Stimulated activated CD4-positive, alpha-beta T cell treated with anti-CD3 and anti-CD28 coated beads, Interleukin-1b, Interleukin-23, amount 100 ng/mL, for 1 hour (primary cell): ENCODE measurements around the gene UPK1A.
A peak's percentile ranks its signal among the peaks of the same experiment; 100 is the strongest.
"Not testable (repeated sequence)": the region's sequence is repeated elsewhere in the genome, so short reads cannot be mapped to it uniquely, and the experiment has no call there.

Experiments
- DNase-seq, 2 donors: peaks; one replicate each; pipeline ENCODE4 v3.0.0-alpha.2; 2020; ENCODE audit warnings: low read depth in 2 of 2

UPK1A gene

DNA sequence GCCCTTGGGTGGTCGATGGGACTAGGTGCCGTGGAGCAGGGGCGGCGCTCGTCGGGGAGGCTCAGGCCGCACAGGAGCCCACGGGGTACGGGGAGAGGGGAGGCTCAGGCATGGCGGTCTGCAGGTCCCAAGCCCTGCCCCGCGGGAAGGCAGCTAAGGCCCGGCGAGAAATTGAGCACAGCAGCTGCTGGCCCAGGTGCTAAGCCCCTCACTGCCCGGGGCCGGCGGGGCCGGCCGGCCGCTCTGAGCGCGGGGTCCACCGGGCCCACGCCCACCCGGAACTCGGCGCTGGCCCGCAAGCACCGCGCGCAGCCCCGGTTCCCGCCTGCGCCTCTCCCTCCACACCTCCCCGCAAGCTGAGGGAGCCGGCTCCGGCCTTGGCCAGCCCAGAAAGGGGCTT lies 24.8 kb downstream of the UPK1A start:
- not testable (repeated sequence) for DNase-seq

DNA sequence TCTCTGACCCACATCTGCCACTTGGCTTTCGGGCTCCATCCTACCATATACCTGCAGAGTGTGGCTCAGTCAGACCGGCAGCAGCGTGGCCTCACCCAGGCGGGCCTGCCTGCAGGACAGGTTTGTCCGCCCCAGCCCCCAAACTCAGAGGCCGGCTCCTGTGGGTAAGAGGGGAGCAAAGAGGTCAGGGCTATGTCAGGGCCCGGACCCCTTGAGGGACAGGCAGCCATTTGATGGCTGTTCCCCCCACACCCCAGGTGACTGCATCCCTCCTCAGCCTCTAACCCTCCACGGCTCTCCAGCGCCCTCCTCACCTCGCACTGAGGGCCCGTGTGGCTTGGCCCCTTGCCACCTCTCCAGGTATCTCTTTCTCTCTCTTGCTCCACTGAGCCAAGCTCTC lies 25.7 kb downstream of the UPK1A start:
- DNase-seq = no peak

DNA sequence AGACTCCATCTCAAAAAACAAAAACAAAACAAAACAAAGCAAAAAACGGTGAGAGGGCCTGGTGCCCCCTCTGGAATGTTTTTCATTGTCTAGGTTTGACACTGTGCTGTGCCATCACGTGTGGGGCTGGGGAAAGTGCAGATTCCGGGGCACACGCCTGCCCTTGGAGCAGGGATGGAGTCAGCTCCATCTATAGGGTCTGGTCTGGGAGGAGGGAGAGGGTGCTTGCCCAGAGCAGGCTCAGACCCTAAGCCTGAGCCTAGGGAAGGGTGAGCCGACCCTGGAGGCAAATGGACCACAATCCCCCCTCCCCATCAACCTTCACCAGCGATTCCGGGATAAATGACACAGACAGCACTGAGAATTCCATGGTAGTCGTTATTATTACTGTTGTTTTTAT lies 27.1 kb downstream of the UPK1A start:
- no peak for DNase-seq

DNA sequence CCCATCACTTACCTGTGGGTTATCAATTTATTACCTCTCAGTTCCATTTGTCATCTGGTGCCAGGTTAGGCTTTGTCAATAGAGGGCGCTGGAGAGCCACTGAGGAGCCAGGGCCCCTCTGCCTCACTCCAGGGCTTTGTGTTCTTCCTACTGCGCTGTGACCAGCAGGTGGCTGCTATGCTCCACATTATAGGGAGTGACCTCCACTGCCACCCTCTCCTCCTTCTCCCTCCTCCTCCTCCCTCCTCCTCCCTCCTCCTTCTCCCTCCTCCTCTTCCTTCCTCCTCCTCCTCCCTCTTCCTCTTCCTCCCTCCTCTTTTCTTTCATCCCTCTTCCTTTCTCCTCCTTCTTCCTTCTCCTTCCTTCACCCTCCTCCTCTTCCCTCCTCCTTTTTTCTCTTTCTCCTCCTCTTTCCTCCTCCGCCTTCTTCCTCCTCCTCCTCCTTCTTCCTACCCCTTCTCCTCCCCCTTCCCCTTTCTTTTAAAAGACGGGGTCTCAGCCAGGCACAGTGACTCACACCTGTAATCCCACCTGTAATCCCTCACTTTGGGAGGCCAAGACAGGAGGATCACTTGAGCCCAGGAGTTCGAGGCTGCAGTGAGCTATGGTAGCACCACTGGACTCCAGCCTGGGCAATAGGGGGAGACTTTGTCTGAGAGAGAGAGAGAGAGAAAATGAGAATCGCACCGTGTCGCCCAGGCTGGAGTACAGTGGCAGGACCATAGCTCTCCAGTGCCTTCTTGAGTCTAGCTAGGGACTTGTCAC lies 27.7 kb downstream of the UPK1A start:
- DNase-seq = peak; percentile 82 to 89

DNA sequence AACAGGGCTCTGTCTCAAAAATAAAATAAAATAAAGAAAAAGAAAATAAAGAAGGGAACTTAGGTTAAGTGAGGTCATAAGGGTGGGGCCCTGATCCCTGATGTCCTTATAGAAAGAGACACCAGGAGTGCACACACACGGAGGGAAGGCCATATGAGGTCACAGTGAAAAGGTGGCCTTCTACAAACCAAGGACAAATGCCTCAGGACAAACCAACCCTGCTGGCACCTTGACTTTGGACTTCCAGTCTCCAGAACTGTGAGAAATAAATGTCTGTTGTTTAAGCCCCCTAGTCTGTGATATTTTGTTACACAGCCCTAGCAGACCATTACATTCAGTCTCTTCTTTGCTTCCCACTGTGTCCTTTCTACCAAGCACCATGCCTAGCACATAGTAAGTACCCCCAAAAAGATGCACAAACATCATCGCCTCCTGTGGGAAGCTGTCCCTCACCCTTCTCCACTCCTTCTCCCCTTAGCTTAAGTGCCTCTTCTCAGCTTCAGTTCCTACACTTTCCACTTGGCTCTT lies 29.6 kb downstream of the UPK1A start:
- no peak for DNase-seq

DNA sequence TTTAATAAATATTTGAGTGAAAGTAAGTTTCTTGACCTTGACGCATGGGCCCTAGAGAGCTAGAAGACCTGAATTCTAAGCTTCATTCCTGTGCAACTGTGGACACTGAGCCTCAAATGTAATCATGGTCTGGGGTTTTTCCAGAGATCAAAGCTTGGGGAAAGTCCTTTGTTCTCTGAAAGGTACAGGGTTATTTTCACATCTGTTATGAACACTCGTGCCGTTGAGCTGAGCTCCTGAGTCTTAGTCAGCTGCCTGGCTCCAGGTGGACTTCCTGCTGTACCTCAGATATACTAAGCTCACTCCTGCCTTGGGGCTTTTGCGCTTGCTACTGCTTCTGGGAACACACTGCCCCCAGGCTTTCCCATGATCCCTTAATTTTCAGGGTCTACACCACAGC lies 30.5 kb downstream of the UPK1A start:
- no peak for DNase-seq

DNA sequence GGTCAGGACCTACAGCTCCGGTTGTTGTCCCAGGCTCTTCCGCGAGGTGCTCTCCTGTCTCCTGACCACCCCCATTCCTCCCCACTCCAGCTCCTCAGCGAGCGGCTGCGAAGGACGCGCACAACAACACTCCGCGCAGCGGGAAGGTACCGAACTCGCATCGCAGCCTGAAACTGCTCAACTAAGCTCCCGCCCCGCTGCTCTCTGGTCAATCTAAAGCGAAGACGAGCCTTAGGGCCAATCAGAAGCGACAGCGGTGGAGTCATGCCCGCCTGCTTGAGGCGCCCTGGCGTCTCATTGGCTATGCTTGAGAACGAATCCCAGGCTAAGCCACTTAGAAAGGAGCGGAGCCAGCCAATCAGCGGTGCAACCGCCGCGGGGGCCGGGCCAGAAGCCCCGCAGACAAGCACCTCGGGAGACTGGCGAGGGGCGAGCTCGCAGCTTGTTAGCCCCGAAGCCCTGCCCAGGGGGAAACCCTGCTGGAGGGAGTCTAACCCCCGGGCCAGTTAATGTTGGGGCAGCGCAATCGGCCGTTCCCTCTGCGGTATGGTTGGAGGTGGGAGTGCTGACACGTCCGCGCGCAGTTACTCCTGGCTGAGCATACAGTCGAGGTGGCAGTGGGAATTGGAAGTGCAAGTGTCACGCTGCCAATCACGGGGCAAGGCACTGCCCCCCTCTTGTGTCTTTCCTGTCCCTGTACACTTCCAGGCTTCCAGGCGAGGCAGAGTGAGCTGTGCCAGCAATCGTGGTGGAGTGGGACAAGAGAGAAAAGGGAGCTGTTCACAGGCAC lies 36.1 kb downstream of the UPK1A start:
- DNase-seq = peak; percentile 74 to 81

GRCh38 chr19:35703343-35703742 lies 37.0 kb downstream of the UPK1A start:
- DNase-seq = no peak

DNA sequence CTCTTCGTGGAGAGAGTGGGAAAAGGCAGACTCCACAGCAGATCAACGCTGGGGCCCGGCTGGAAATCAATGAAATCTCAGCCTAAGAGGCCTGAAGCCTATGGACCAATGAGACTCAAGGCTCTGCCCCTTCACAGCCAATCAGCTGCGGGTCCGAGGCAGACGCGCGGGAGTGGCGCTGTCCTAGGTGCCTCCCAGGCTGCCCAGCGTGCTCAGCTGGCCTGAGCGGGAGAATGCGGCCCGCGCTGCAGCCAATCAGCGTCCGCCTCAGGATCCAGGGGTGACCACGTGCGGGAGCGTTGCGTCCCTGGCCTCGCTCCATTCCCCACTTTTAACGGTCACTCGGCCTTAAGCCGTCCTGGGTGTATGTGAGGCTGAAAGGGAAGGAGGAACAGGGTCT lies 37.9 kb downstream of the UPK1A start, which contains the start of gene ZBTB32:
Gene ZBTB32, plus strand, starts transcription at position 341 of the 400 bp plus-strand sequence. CDS start 10,069 bp downstream, outside the sequence.
- DNase-seq = no peak

DNA sequence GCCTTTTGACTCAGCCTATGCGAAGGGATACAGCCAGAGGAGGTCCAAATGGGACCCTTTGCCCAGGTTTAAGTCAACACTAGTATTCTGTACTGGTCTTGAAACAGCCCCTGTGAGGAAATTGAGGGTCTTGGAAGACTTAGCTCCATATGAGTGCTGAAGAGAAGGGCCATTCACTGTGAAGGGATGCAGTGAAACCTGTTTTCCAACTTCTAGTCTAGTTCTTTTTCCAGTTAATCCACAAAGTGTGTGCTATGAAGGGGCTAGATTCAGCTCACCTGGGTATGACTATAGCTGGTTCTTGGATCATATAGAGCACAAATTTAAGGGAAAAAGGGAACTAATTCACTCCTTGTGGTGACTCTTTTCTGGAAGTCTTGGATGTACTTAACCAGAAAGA lies 42.1 kb downstream of the UPK1A start:
- no peak for DNase-seq

GRCh38 chr19:35710784-35711723 lies 44.7 kb downstream of the UPK1A start:
- no peak for DNase-seq

DNA sequence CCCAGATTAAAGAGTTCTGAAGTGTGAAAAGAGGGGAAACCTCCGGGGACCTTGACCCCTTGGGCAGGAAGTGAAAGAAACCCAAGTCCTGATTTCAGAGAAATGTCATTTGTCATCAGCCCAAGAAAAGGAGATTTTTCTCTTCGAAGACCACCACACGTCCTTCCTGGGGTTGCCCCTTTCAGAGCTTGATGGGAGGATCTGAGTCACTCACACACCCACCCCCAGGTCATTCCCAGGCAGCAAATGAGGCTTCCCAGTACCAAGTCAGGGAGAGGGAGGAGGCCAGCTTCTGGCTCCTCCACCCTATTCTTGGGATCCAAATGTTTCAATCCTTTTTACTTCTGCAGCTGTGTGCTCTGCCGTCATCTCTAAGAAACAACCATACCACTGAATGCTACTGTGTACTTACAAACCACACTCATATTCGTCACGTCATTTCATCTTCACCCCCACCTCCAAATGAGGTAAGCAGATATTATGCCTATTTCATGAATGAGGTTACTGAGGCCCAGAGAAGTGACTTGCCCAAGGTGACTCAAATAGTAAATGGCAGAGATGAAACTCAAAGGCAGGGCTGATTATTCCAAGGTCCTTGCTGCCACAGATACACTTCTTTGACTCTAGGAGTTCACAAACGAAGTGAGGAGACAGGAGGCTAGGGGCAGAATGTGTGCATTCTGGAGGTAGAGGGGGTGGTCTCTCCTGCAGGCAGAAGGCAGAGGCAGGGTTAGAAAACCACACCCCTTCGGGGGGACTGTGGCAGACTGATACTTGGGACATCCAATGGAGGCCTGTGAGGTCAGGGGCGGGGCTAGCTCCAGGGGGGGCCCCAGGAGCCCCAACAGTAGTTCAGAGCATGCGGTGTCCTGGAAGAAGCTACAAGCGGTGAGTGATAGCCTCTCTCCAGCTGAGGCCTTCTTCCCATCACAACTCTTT lies 46.5 kb downstream of the UPK1A start:
- no peak for DNase-seq

DNA sequence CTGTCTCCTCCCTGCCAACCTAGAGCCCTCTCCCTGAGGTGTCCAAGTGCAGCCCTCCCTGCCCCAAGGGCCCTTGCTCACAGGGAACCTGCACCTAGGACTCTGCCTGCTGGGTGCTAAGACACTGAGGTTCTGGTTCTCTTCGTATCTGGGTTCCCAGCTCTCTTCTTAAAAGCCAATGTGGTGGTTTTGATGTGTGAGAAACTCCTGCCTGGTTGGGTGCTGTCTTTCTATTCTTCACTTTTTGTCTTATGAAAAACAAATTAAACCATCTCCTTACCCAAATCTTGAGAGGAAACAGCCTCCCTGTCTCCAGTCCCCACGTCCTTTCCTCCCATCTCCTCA lies 47.2 kb downstream of the UPK1A start:
- no peak for DNase-seq

DNA sequence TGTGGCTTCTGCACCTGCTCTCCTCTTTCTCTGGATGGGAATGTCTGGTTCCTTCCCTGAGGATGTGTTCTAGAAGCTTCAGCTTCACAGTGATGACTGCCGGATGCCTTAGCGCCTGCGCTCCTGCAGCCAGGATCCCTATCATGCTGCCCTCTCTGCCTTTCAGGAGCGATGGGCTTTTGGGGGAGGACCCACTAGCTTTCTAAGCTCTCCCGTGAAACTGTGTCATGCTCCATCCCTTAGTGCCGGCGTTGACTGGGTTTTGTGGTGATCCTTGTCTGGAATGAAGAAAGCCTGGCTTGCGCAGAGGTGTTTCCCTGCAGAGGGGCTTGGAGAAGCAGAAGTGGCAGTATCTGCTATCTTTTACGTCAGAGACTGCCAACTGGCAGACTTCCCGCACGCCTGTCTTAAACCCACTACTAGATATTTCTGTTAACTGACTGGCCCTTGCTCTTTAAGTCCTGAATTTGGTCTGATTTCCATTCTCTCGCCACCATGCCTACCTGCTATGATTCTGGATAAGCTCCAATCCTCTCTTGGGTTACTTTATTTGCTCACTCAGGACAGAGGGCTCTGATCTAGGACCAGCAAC lies 47.7 kb downstream of the UPK1A start:
- no peak for DNase-seq

GRCh38 chr19:35714601-35715354 lies 48.5 kb downstream of the UPK1A start:
- no peak for DNase-seq

DNA sequence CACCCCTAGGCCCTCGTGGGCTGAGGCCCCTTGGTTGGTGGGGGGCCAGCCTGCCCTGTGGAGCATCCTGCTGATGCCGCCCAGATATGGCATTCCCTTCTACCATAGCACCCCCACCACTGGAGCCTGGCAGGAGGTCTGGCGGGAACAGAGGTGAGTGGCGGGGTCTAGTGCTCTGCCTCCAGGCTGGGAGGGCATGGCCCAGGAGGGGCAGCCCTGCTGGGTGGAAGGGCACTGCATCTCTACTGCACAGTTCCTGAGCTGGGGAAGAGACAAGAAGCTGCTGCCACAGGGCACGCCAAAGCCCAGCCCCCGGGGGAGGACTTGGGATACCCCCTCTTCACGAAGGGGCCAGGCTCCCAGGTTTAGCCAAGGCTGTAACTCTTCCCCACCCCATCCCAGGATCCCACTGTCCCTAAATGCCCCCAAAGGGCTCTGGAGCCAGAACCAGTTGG lies 49.1 kb downstream of the UPK1A start:
- no peak for DNase-seq

DNA sequence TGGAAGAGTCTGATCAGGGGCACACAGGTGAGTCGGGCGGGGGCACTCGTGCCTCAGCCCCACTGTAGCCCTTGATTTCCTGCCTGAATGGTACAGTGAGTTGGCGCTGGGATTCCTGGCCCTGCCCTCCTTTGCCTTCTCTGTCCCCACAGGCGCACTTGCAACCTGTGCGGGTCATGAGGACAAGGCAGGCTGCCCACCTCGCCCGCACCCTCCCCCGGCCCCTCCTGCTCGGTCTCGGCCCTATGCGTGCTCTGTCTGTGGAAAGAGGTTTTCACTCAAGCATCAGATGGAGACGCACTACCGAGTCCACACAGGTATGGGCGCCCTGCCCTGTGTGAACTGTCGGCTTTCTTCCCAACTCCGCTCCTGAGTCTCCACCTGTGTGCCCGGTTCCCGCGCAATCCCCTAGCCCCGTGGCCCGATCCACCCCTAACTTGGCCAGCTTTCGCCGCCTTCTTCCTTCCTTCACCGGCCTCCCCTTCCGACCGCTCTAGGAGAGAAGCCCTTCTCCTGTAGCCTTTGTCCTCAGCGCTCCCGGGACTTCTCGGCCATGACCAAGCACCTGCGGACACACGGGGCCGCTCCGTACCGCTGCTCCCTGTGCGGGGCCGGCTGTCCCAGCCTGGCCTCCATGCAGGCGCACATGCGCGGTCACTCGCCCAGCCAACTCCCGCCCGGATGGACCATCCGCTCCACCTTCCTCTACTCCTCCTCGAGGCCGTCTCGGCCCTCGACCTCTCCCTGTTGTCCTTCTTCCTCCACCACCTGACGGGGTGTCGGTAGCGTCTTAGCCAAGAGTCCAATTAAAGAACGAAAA lies 49.9 kb downstream of the UPK1A start:
- DNase-seq = no peak

DNA sequence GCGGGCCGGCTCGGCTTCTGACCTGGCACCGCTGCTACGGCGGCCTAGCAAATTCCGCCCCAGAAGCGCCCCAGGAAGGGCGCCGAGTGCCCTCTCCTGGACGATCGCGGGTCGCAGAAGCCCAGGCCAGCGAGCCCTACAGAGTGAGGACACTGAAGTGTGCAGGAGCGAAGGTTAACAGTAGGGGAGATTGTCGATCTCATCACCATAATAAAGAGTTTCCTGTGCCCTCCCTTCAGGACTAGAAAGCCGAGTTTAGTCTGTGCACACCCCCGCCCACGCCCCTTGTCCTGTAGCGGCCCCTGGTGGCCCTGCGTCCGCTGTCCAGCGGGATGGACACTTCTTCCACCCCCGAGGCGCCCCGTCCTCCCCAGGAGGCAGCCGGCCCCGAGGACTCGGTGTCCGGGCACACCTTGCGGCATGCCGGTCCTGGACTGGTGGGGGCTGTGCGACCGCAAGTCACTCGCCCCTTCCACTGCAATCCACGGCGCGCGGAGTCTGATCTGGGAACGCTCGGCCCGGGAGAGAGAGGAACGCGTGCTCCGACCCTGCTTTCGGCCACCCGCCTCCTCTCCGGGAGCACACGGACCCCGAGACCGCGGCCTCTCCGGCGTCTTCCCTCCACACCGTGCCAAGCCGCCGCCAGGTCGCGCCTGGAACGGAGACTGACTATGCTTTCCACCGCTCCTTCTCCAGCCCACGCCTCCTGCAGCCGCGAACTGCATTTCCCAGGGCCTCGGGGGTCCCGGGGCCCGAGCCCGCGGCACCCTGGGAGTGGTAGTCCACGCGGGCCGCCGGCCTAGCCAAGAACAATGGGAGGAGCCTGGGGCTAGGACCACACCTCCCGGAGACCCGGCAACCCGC lies 50.7 kb downstream of the UPK1A start:
- DNase-seq = peak; percentile 91 to 94
